DND-41 (cell line): ENCODE data around the gene DCLK2.

Experiments
- CTCF ChIP-seq: IDR thresholded peaks from 2 replicates; pipeline ENCODE4 v1.5.1; 2012; ENCODE audit warnings: borderline replicate concordance, low read length, moderate library complexity, mild to moderate bottlenecking; ENCODE audit not compliant: poor library complexity, severe bottlenecking; ENCODE audit errors: extremely low read depth
- EZH2 ChIP-seq: IDR thresholded peaks from 3 replicates; pipeline ENCODE4 v1.6.1; 2012; ENCODE audit warnings: borderline replicate concordance, low read depth, mild to moderate bottlenecking, moderate library complexity, low read length, inconsistent platforms; ENCODE audit not compliant: severe bottlenecking

- no peak for TF ChIP-seq CTCF
- no peak for TF ChIP-seq EZH2
These were observed 9.8 kb upstream of the DCLK2 start for GRCh38 chr4:150068300-150068960.
